GM12878 (cell line): ENCODE data around the gene ARID4B. TPM values are rescaled to one million over a fixed set of nuclear protein-coding genes. Genes with fewer than 3 reads are reported as not detected.

ENCODE experiments used
- ATAC-seq: fragments of 200-7000 bp; cut with Tn5 transposase; 3 replicates; pipeline ENCODE4 v1.9.1; 2020; ENCODE audit warnings: mild to moderate bottlenecking, moderate library complexity
- BruUV-seq: library from RNA; stranded (reverse); fragments of 400-500 nt; replicated peaks from 2 replicates; lab custom pipeline; 2021; lab: Mats Ljungman, UMichigan
- CTCF ChIA-PET: fragments of 300-600 bp; sonication (Branson Sonifier 250); formaldehyde crosslinking; extraction: SDS; loops from one replicate; lab custom pipeline; 2021; ENCODE audit warnings: inconsistent platforms; lab: Yijun Ruan, JAX
- POLR2A ChIA-PET: fragments of 350-600 bp; formaldehyde crosslinking; extraction: SDS; loops from one replicate; lab custom pipeline; 2021; ENCODE audit warnings: inconsistent platforms; lab: Charles Lee
- RAD21 ChIA-PET: fragments of 300-600 bp; sonication (Branson Sonifier 250); formaldehyde crosslinking; loops from one replicate; lab custom pipeline; 2023; ENCODE audit warnings: antibody characterized with exemption; ENCODE audit not compliant: unreplicated experiment; lab: Charles Lee
- SMC1A ChIA-PET: fragments of 300-600 bp; sonication (Branson Sonifier 250); formaldehyde crosslinking; loops from one replicate; lab custom pipeline; 2023; ENCODE audit not compliant: unreplicated experiment, uncharacterized antibody; lab: Charles Lee
- DNase-seq: peaks from one replicate; pipeline ENCODE4 v3.0.0-alpha.2; 2011; ENCODE audit warnings: low read depth, low spot score
- FAIRE-seq: peaks from 3 replicates; lab custom pipeline; 2011; peaks lifted over from hg19 to GRCh38; lab: Jason Lieb, UNC
- H2AFZ ChIP-seq: 2 replicates; pipeline ENCODE4 v1.6.0; 2011; ENCODE audit warnings: low read depth, low read length, control low read depth; ENCODE audit not compliant: control insufficient read depth
- H3K27ac ChIP-seq: 2 replicates; pipeline ENCODE4 v1.5.1; 2011; ENCODE audit warnings: control low read depth; ENCODE audit not compliant: control insufficient read depth, insufficient read depth
- H3K27me3 ChIP-seq, 2 experiments: replicated peaks in 1 of 2; 2 replicates each; pipeline versions ENCODE4 v1.6.0 to v1.6.1; 2011; ENCODE audit warnings: low read length in 1 of 2; ENCODE audit not compliant: control insufficient read depth in 2 of 2, insufficient read depth in 2 of 2
- H3K36me3 ChIP-seq, 2 experiments: 2 replicates each; pipeline ENCODE4 v1.5.1; 2011; ENCODE audit warnings: low read length in 1 of 2; ENCODE audit not compliant: control insufficient read depth in 2 of 2, insufficient read depth in 2 of 2
- H3K4me1 ChIP-seq: 2 replicates; pipeline ENCODE4 v1.6.1; 2011; ENCODE audit warnings: mild to moderate bottlenecking, low read length, moderate library complexity, mixed read lengths; ENCODE audit not compliant: control insufficient read depth, insufficient read depth
- H3K4me2 ChIP-seq: 2 replicates; pipeline ENCODE4 v1.6.0; 2011; ENCODE audit warnings: control low read depth; ENCODE audit not compliant: control insufficient read depth, insufficient read depth
- H3K4me3 ChIP-seq: fragments of 200-600 bp; sonication (generic); 2 replicates; pipeline ENCODE4 v1.5.1; 2016
- H3K79me2 ChIP-seq: 2 replicates; pipeline ENCODE4 v1.6.0; 2011; ENCODE audit warnings: low read length; ENCODE audit not compliant: control insufficient read depth, insufficient read depth
- H3K9ac ChIP-seq: 2 replicates; pipeline ENCODE4 v1.8.0; 2011; ENCODE audit warnings: low read length, control low read depth, mixed read lengths; ENCODE audit not compliant: control insufficient read depth, insufficient read depth
- H3K9me3 ChIP-seq: replicated peaks from 3 replicates; pipeline ENCODE4 v1.5.1; 2011; ENCODE audit warnings: mild to moderate bottlenecking, low read length; ENCODE audit not compliant: control insufficient read depth, insufficient read depth
- H4K20me1 ChIP-seq: 2 replicates; pipeline ENCODE4 v1.6.0; 2011; ENCODE audit not compliant: control insufficient read depth, insufficient read depth
- FOXK2 ChIP-seq: fragments of 450-650 bp; IDR thresholded peaks from 2 replicates; pipeline ENCODE4 v1.6.1; 2017; ENCODE audit warnings: mild to moderate bottlenecking, moderate library complexity
- NR2C2 ChIP-seq: IDR thresholded peaks from 2 replicates; pipeline ENCODE4 v1.6.1; 2011; ENCODE audit warnings: borderline replicate concordance, low read depth; ENCODE audit not compliant: control insufficient read depth, insufficient read length
- SMARCA5 ChIP-seq: fragments of 450-650 bp; IDR thresholded peaks from 2 replicates; pipeline ENCODE4 v1.6.1; 2017; ENCODE audit warnings: mild to moderate bottlenecking
- SUZ12 ChIP-seq: fragments of 200-600 bp; sonication (generic); IDR thresholded peaks from one replicate; pipeline ENCODE4 v1.6.1; 2018; ENCODE audit warnings: antibody characterized with exemption, mild to moderate bottlenecking; ENCODE audit not compliant: unreplicated experiment
- ZBTB11 ChIP-seq: fragments of 450-650 bp; formaldehyde crosslinking; IDR thresholded peaks from 2 replicates; pipeline ENCODE4 v1.5.0; 2022; ENCODE audit warnings: mild to moderate bottlenecking, missing genetic modification characterization
- WGBS: methylation state at CpG from one replicate; pipeline ENCODE4 v1.1.6; 2016; ENCODE audit warnings: low lambda C conversion rate; ENCODE audit not compliant: insufficient replicate concordance, insufficient coverage; ENCODE audit errors: missing lambda C conversion rate; 5-methylcytosine and 5-hydroxymethylcytosine counted together
- in situ Hi-C: fragments of 300-500 bp; cut with MboI; formaldehyde crosslinking; loops from 9 replicates; pipeline ENCODE4 v1.14.3; 2018; ENCODE audit warnings: mixed read lengths
- intact Hi-C: fragments of 100-400 bp; cut with micrococcal nuclease; formaldehyde crosslinking; loops from one replicate; pipeline ENCODE4 v1.14.2; 2022; ENCODE audit not compliant: unreplicated experiment
- polyA plus RNA-seq, 11 experiments: library from polyadenylated mRNA; depleted of rRNA in 4 of 11; unstranded in 6 of 11; stranded (reverse) in 5 of 11; fragments of >200 nt; fragmentation: Nextera tagmentation in 4 of 11; fragmentation: Illumina TruSeq in 1 of 11; extraction: Ambion mirVana in 4 of 11; extraction: Trizol in 1 of 11; gene quantifications; 1 replicate in 1 of 11; 2 replicates in 10 of 11; pipeline versions ENCODE4 v1.2.1 to v1.2.3, GENCODE V29; 2011 to 2016; ENCODE audit warnings: inconsistent platforms in 2 of 11, missing spikeins in 2 of 11, low read depth in 1 of 11
- total RNA-seq, 4 experiments: library from RNA; depleted of rRNA in 3 of 4; stranded (reverse); fragments of >200 nt in 3 of 4; fragmentation: Illumina TruSeq in 1 of 4; extraction: Trizol in 1 of 4; gene quantifications; 2 replicates each; pipeline versions ENCODE4 v1.2.1 to v1.2.3, GENCODE V29; 2013 to 2021

The ARID4B gene
- total and polyA plus RNA-seq, 10 of the 15 experiments (the other 5 are each of a cell fraction or from before 2014, with no cell fraction given), result 13.6 to 39.1 (median 28.0) TPM

- RAD21 ChIA-PET, result no interaction called here
- SMC1A ChIA-PET, result interaction anchor here (0.9 to 2.1 kb wide), 9 partner anchors 10 to 195 kb away, joined by 3 to 10 read pairs (median 4); no protein-coding TSS in a partner anchor
- DNase-seq (no peak), FAIRE-seq (no peak), ATAC-seq (no peak)
- Histone ChIP-seq H3K79me2 (peaks cover 77% of the 10 kb centered on the region), H2AFZ (no peak overlapping the region), H3K9ac (no peak overlapping the region), H3K27ac (no peak overlapping the region), H3K36me3 (peaks cover 0 to 3% of the 10 kb centered on the region in 2 experiments; a peak in 2 of 4 replicates), H3K27me3 (no peaks in the 10 kb centered on the region), H3K4me2 (no peak overlapping the region), H3K4me1 (peaks cover under 1% of the 10 kb centered on the region; the same call in 1 of the 2 replicates), H3K4me3 (no peak overlapping the region), H4K20me1 (no peaks in the 10 kb centered on the region; the same call in 1 of the 2 replicates), H3K9me3 (peaks cover 5% of the 10 kb centered on the region; the same call in 2 of the 3 replicates)
- WGBS, result 100% methylated on average over 4 of the region's 4 CpGs
- intact Hi-C loops, result no loop called here
- CTCF ChIA-PET, result interaction anchor here (1.1 to 2.1 kb wide), 2 partner anchors 18 to 171 kb away, joined by 3 to 6 read pairs; no protein-coding TSS in a partner anchor
- BruUV-seq, result no TSS peak
- POLR2A ChIA-PET, result interaction anchor here (0.5 to 0.9 kb wide), 3 partner anchors 10 to 76 kb away, joined by 3 read pairs; no protein-coding TSS in a partner anchor
- TF ChIP-seq NR2C2 (no peak), FOXK2 (no peak), SUZ12 (no peak), SMARCA5 (no peak), ZBTB11 (CRISPR knock-in tag) (no peak)
- in situ Hi-C loops, result no loop called here
Observed at GRCh38 chr1:235292790-235293189, 35.2 kb downstream of the ARID4B start.
